ENCODE measurements around the gene OTOP2.

- TF ChIP-seq, protein P1, sequence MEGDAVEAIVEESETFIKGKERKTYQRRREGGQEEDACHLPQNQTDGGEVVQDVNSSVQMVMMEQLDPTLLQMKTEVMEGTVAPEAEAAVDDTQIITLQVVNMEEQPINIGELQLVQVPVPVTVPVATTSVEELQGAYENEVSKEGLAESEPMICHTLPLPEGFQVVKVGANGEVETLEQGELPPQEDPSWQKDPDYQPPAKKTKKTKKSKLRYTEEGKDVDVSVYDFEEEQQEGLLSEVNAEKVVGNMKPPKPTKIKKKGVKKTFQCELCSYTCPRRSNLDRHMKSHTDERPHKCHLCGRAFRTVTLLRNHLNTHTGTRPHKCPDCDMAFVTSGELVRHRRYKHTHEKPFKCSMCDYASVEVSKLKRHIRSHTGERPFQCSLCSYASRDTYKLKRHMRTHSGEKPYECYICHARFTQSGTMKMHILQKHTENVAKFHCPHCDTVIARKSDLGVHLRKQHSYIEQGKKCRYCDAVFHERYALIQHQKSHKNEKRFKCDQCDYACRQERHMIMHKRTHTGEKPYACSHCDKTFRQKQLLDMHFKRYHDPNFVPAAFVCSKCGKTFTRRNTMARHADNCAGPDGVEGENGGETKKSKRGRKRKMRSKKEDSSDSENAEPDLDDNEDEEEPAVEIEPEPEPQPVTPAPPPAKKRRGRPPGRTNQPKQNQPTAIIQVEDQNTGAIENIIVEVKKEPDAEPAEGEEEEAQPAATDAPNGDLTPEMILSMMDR (IDR thresholded peaks at IDR 0.05): no peak
- TF ChIP-seq E2F4 (CRISPR knock-in tag; IDR thresholded peaks at IDR 0.05; ENCODE audit: borderline replicate concordance, low read depth) (no peak), OVOL2 (CRISPR knock-in tag; IDR thresholded peaks at IDR 0.05; ENCODE audit: borderline replicate concordance) (no peak), ZNF232 (CRISPR knock-in tag; IDR thresholded peaks at IDR 0.05) (no peak), TCF7 (CRISPR knock-in tag; IDR thresholded peaks at IDR 0.05; ENCODE audit: low read depth) (no peak), NFE2L1 (CRISPR knock-in tag; IDR thresholded peaks at IDR 0.05) (no peak)
- TF ChIP-seq, protein P2, sequence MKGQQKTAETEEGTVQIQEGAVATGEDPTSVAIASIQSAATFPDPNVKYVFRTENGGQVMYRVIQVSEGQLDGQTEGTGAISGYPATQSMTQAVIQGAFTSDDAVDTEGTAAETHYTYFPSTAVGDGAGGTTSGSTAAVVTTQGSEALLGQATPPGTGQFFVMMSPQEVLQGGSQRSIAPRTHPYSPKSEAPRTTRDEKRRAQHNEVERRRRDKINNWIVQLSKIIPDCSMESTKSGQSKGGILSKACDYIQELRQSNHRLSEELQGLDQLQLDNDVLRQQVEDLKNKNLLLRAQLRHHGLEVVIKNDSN (CRISPR knock-in tag; IDR thresholded peaks at IDR 0.05): no peak
Observed at GRCh38 chr17:74950207-74950606, 26.1 kb downstream of the OTOP2 start.
